HEK293 (cell line): ENCODE measurements around the gene MTUS2.

Experiments used
- ZFP3 ChIP-seq: fragments of 450-650 bp; formaldehyde crosslinking; IDR thresholded peaks from 2 replicates; pipeline ENCODE4 v1.5.1; 2016; ENCODE audit warnings: low read depth, missing biosample characterization, missing genetic modification characterization
- ZNF544 ChIP-seq: fragments of 450-650 bp; formaldehyde crosslinking; IDR thresholded peaks from 2 replicates; pipeline ENCODE4 v1.5.0; 2017; ENCODE audit warnings: missing biosample characterization, missing genetic modification characterization
- TF ChIP-seq, protein P1 (sequence below): fragments of 450-650 bp; formaldehyde crosslinking; IDR thresholded peaks from 2 replicates; pipeline ENCODE4 v1.5.1; 2016; ENCODE audit warnings: missing biosample characterization, missing genetic modification characterization

DNA sequence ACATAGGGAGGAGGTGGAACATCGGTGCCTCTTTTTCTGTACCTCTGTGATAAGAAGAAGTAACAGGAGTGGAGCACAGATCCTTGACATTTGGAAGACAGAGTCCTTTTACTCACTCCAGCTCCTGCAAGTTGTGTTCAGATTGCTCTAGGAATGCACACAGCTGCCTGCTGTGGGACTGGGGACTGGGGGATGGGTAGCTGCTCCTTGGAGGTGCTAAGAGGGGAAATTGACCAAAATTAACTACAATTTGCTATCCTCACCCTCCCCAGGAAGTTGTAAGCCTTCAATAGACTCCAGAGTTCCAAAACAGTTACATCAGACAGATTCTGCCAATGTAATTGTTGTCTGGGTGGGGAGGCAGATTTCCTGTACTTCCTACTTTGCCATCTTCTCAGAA lies 317.9 kb downstream of the MTUS2 start:
- TF ChIP-seq ZFP3 (tag by site-specific recombination) (no peak), ZNF544 (tag by site-specific recombination) (no peak)
- TF ChIP-seq, protein P1, sequence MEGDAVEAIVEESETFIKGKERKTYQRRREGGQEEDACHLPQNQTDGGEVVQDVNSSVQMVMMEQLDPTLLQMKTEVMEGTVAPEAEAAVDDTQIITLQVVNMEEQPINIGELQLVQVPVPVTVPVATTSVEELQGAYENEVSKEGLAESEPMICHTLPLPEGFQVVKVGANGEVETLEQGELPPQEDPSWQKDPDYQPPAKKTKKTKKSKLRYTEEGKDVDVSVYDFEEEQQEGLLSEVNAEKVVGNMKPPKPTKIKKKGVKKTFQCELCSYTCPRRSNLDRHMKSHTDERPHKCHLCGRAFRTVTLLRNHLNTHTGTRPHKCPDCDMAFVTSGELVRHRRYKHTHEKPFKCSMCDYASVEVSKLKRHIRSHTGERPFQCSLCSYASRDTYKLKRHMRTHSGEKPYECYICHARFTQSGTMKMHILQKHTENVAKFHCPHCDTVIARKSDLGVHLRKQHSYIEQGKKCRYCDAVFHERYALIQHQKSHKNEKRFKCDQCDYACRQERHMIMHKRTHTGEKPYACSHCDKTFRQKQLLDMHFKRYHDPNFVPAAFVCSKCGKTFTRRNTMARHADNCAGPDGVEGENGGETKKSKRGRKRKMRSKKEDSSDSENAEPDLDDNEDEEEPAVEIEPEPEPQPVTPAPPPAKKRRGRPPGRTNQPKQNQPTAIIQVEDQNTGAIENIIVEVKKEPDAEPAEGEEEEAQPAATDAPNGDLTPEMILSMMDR (tag by site-specific recombination): no peak
